AG04450 (cell line): Measurements from ENCODE around the gene TMEM168. TPM values are rescaled to one million over a fixed set of nuclear protein-coding genes. Genes with fewer than 3 reads are reported as not detected.

Source experiments
- CTCF ChIA-PET: fragments of 300-600, 350-600 bp; formaldehyde crosslinking; extraction: SDS; loops from one replicate; lab custom pipeline; 2022; ENCODE audit warnings: antibody characterized with exemption, inconsistent platforms; lab: Charles Lee
- POLR2A ChIA-PET: fragments of 350-600 bp; formaldehyde crosslinking; extraction: SDS; loops from one replicate; lab custom pipeline; 2021; ENCODE audit warnings: antibody characterized with exemption, inconsistent platforms; lab: Yijun Ruan, JAX
- DNase-seq: peaks from one replicate; pipeline ENCODE4 v3.0.0-alpha.2; 2011; ENCODE audit warnings: low read depth, low spot score
- H3K27ac ChIP-seq: one replicate; pipeline ENCODE4 v1.5.1; 2012; ENCODE audit warnings: low read depth, low read length, control low read depth
- H3K27me3 ChIP-seq: one replicate; pipeline ENCODE4 v1.6.0; 2012; ENCODE audit warnings: low read length; ENCODE audit not compliant: control insufficient read depth, insufficient read depth
- H3K4me3 ChIP-seq: 2 replicates; pipeline ENCODE4 v1.5.1; 2011; ENCODE audit warnings: mild to moderate bottlenecking, low read depth, low read length, control low read depth
- H3K9me3 ChIP-seq: 2 replicates; pipeline ENCODE4 v1.5.1; 2012; ENCODE audit warnings: low read length; ENCODE audit not compliant: control insufficient read depth, insufficient read depth
- polyA plus RNA-seq: library from polyadenylated mRNA; depleted of rRNA; stranded (reverse); fragments of >200 nt; gene quantifications from 2 replicates; pipeline ENCODE4 v1.2.3, GENCODE V29; 2011
- TF ChIP-seq, protein P1 (sequence below): IDR thresholded peaks from 2 replicates; pipeline ENCODE4 v1.5.1; 2011; ENCODE audit warnings: low read depth, low read length, control low read depth, inconsistent platforms

TMEM168 gene
- polyA plus RNA-seq, 1 experiment = 34.9 TPM

DNA sequence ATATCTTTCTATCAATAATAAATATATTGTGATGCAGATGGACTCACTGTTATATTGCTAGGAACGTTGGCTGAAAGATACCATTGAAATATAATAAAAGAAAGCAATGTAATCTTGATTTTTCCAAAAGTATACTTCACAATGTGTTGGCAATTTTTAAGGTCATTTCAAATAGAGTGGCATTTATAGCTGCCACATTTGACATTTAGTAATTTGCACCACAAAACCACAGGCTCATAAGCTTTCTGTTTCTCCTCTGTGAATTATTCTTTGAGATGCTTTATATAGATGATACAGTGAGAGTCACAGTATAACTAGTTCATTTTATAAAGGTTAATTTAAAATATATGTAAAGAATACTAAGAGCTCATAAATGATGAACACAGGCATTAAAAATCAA is 44.6 kb downstream of the TMEM168 start:
- ChIA-PET CTCF (no interaction called here), POLR2A (no interaction called here)
- Histone ChIP-seq H3K27ac (no peak overlapping the region), H3K4me3 (no peak overlapping the region), H3K9me3 (no peaks in the 10 kb centered on the region), H3K27me3 (no peaks in the 10 kb centered on the region)
- TF ChIP-seq, protein P1, sequence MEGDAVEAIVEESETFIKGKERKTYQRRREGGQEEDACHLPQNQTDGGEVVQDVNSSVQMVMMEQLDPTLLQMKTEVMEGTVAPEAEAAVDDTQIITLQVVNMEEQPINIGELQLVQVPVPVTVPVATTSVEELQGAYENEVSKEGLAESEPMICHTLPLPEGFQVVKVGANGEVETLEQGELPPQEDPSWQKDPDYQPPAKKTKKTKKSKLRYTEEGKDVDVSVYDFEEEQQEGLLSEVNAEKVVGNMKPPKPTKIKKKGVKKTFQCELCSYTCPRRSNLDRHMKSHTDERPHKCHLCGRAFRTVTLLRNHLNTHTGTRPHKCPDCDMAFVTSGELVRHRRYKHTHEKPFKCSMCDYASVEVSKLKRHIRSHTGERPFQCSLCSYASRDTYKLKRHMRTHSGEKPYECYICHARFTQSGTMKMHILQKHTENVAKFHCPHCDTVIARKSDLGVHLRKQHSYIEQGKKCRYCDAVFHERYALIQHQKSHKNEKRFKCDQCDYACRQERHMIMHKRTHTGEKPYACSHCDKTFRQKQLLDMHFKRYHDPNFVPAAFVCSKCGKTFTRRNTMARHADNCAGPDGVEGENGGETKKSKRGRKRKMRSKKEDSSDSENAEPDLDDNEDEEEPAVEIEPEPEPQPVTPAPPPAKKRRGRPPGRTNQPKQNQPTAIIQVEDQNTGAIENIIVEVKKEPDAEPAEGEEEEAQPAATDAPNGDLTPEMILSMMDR = no peak
- DNase-seq = no peak

DNA sequence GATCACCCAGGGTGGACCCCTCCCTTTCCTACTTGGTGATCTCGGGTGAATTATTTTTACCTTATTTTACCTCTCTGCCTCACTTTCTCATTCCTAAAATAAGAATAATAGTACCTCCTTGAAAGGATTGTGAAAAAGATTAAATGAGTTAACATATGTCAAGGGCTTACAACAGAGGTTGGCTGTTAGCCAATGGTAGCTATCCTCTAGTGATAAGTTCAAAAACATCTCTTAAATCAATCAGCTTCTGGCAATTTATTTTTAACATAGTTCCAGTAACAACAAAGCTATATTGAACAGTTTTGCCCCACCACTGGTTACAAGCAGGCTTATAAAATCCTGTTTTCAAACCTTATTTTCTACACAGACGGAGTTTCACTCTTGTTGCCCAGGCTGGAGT is 45.4 kb downstream of the TMEM168 start:
- DNase-seq = no peak
- TF ChIP-seq, protein P1 = no peak
- POLR2A ChIA-PET = no interaction called here
- H3K27me3 ChIP-seq = no peaks in the 10 kb centered on the region
- CTCF ChIA-PET = no interaction called here
- no peak overlapping the region for H3K4me3 ChIP-seq
- no peak overlapping the region for H3K27ac ChIP-seq
- H3K9me3 ChIP-seq = no peaks in the 10 kb centered on the region

DNA sequence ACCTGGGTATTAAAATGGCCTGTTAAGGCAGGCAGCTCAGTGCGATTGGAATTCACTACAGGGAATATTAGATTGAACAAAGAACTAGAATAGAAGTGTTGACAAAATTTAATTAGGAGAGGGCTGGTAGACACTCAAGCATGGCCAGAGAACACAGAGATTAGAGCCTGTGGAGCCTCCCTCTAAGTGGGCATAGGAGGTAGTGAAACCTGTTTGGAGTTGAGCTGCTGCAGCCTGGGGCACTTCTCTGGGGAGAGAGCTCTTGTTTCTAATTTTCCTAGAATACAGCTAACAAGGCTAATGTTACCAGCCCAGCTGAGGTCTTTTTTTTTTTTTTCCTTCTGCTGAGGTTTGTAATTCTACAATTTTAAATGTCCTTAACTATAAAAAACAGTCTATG is 46.4 kb downstream of the TMEM168 start:
- no peak overlapping the region for H3K4me3 ChIP-seq
- TF ChIP-seq, protein P1 = no peak
- no peaks in the 10 kb centered on the region for H3K9me3 ChIP-seq
- CTCF ChIA-PET = interaction anchor here (0.7 kb wide), 1 partner anchor 162 kb away, joined by 4 read pairs; no protein-coding TSS in a partner anchor
- POLR2A ChIA-PET = no interaction called here
- no peak for DNase-seq
- H3K27ac ChIP-seq = no peak overlapping the region
- no peaks in the 10 kb centered on the region for H3K27me3 ChIP-seq

DNA sequence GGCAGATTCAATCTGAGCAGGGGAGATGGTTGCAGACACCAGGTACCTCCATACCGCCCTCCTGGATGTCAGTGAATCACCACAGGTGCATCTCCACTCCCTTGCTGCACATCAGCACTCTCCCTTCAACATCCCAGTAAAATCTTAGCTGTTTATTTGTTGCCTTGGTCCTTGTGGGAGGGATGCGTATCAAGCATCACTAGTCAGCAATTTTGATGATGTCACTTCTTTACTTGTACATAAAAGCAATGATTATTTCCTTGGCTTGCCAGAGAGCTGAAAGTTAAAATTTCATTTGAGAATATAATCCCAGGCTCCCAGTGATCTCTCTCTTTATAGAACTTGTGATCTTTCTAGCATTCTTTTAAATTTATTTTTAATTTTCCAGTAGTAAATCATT is 49.5 kb downstream of the TMEM168 start:
- no peaks in the 10 kb centered on the region for H3K27me3 ChIP-seq
- H3K4me3 ChIP-seq = no peak overlapping the region
- H3K9me3 ChIP-seq = no peaks in the 10 kb centered on the region; the same call in 1 of the 2 replicates
- DNase-seq = no peak
- H3K27ac ChIP-seq = no peak overlapping the region
- TF ChIP-seq, protein P1 = no peak
- CTCF ChIA-PET = no interaction called here
- POLR2A ChIA-PET = no interaction called here

DNA sequence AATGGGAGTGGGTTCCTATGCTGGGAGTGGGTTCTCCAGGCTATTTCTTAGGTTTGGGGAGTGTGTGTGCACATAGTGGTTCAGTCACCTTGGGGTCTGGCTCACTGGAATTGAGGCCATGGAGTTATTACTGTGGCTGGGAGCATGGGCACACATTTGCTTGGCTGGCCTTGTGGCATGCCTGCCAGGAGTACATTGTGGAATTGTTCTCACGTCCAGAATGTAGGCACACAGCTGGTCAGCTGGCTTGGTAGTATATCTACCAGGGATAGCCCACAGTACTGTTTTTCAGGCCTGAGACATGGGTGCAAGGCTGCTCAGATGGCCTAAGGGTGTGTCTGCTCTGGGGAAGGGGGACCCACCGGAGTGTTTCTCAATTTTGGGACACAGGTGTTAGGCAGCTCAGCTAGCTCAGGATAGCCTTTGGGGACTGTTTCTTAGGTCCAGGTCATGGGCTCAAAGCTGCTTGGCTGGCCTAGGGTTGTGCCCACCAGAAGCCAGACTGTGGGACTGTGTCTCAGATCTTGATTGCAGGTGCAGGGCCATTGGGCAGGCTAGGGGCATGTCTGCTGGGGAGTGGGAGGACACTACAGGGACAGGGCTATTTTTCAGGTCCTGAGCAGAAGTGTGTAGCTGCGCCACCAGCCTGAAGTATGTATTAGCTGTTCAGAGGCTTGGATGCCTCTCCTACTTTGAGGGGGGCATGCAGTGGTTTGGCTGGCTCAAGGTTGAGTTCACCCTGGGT is 50.6 kb downstream of the TMEM168 start:
- DNase-seq = no peak
- ChIA-PET CTCF (no interaction called here), POLR2A (interaction anchor here (0.6 kb wide), 1 partner anchor 23 kb away, joined by 3 read pairs; no protein-coding TSS in a partner anchor)
- TF ChIP-seq, protein P1 = no peak
- H3K9me3 ChIP-seq = no peaks in the 10 kb centered on the region; the same call in 1 of the 2 replicates
- no peaks in the 10 kb centered on the region for H3K27me3 ChIP-seq
- H3K4me3 ChIP-seq = no peak overlapping the region
- no peak overlapping the region for H3K27ac ChIP-seq
